Endometrial microvascular endothelial cells (primary cell): ENCODE measurements around the gene LPP. TPM values are rescaled to one million over a fixed set of nuclear protein-coding genes. Genes with fewer than 3 reads are reported as not detected.

Experiments
- in situ Hi-C: cut with HindIII; loops from 2 replicates; pipeline ENCODE4 v1.10.0; 2017; ENCODE audit warnings: low sequenced_read_pairs, low pct_unique_long_range_greater_than_20kb; ENCODE audit errors: inconsistent ontology term
- total RNA-seq: library from RNA; depleted of rRNA; stranded (reverse); fragments of >200 nt; gene quantifications from one replicate; pipeline ENCODE4 v1.2.3, GENCODE V29; 2015; ENCODE audit errors: inconsistent ontology term

Gene LPP
- total RNA-seq, 1 donor from 2014 or later: 43.2 TPM

DNA sequence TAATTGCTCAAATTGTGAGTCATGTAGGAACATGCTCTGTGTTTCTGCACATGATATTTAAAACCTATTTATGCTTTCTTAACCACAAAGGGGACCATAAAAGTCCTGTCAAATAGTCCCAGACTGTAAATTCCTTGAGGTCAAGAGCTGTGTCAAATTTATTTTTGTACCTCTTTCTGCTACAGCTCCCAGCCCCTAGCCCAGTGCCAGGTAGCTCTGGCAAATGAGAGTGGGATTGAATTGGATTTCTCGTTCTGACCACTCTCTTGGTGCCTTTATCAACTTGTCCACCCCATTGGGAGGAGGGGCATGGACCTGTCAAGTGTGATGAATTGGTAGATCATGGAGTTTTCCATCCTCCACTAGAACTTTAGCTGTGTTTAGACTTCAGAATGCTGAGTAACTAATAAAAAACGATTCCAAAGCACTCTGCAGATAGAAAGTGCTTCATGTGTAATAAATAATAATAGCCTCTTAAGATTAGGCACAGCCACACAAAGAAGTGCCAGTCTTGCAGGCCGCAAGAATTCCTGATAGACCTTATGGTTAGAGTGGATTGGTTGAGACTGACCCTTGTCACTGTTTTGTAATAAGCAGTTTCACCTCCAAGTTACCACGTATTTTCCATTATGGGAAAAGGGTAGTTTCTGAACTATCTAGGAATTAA, 120.4 kb downstream of the LPP start:
- in situ Hi-C loops: no loop called here

DNA sequence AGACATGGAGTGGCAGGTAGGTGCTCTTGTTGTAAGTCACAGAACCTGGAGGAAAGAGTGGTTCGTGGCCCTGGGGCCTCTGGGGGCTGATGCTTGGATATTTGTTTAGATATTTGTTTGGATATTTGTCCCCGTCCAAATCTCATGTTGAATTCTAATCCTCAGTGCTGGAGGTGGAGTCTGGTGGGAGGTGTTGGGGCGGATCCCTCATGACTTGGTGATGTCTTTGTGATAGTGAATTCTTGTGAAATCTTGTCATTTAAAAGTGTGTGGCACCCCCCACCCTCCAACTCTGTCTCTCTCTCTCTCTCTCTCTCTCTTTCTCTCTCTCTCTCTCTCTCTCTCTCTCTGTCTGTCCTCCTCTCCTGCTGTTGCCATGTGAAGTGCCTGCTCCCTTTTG, 122.4 kb downstream of the LPP start:
- in situ Hi-C loops: no loop called here

DNA sequence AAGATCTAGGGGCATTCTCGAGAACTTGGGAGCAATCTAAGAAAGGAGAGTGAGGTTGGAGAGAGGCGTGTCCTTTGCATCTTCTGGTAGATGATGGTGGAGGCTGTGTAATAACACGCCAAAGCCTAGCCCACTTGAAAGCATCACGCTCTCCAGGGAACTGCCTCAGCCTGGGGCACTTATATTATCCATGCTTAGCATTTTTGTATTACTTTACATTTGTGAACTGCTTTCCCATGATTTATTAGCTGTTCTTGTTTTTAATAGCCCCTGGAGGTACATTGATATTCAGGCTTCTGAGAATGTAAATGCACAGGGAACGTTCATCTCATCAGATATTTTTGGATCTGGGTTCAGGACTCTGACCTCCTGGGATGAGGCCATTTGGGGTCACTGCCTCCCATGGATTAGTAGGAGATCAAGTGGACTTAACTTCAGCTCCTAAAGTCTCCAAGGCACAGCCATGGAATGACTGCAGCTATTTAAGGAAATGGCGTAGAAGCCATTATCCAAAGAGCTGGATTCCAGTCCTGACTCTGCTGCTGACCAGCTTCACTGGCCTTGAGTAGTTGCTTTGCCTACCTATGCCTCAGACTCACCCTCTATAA, 124.9 kb downstream of the LPP start:
- in situ Hi-C loops: no loop called here

DNA sequence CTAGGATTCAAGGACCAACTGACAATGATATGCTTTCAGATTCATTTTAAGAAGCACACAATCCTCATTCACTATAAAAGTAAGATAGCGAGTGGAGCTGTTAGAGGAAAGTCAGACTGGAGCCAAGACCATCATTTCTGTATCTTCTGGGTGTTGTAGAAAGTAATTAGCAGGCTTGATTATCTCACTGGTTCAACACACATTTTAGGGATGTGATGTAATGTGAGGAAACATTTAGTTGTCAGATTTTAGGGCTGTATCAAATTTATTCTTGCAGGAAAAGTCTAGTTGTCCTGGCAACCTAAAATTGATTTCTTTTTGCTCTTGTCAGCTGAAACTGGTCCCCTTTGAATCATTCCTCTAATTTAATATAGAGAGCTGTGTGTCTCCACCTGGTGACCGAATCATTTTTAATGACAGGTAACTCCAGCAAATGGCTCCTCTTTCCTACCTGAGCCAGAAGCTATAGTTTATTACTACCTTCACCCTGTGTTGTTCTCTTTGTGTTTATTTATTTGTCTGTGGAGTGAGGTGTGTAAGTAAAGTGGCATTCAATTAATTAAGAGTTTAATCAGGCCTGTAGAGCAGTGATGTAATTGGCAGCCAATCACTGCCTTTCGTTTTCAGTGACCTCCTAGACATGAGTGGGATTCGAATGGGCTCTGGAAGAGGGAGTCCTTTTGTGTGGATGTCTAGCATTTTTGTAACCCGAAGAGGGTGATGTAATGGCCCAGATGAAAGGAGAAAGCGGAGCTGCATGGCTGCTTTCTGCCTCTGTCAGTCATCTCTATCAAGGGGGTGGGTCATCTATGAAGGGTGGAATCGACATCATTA, 125.8 kb downstream of the LPP start:
- in situ Hi-C loops: no loop called here

DNA sequence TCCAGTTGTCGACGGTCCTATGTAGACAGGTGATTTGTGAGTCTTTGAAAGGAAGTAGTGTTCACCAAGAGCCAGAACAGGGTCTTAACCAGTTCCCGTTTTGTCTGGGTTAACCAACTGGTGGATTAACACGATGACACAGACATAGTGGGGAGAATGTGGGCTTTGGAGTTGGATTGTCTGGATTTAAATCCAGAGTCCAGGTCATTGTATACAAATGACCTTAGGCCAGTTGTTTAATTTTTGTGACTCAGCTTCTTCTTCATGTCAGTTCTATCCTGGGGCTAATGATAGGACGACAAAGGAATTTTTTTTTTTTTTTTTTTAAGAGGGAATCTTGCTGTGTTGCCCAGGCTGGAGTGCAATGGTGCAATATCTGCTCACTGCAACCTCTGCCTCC, 126.7 kb downstream of the LPP start:
- in situ Hi-C loops: no loop called here

DNA sequence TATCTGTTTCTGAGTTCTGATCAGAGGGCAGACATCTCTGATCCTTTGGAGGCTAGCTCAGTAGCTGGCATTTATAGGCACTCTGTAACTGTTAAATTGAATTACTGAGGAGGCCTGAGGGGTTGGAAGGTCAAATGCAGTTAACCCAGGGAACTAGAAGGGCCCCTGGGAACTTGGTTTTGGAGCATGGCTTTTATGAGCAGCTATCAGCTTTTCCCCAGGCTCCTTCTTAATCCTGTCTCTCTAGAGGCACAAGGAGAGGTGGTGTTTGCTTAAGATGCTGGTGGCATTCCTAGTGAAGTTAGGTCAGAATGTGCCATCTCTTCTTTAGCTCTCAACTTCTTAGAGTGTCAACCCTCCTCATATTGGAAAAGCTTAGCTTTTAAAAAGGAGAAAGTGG, 128.9 kb downstream of the LPP start:
- in situ Hi-C loops: no loop called here

DNA sequence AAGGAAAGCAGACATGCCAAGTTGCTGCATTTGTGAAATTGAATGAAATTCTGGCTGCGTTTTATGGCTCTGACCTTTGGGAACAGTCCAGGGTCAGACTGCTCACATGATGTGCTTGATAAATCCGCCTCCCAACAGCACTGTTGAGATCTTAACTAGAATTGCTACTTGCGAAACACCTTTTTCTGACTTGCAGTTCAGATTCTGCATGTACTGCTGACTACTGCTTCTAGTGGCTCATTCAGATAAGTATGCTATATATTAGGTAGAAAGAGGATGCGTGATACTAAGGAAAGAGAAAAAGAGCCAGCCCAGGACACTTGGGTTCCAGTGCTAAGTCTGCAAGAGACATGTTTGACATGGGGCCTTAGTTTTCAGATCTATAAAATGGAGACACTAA, 129.4 kb downstream of the LPP start:
- in situ Hi-C loops: no loop called here

DNA sequence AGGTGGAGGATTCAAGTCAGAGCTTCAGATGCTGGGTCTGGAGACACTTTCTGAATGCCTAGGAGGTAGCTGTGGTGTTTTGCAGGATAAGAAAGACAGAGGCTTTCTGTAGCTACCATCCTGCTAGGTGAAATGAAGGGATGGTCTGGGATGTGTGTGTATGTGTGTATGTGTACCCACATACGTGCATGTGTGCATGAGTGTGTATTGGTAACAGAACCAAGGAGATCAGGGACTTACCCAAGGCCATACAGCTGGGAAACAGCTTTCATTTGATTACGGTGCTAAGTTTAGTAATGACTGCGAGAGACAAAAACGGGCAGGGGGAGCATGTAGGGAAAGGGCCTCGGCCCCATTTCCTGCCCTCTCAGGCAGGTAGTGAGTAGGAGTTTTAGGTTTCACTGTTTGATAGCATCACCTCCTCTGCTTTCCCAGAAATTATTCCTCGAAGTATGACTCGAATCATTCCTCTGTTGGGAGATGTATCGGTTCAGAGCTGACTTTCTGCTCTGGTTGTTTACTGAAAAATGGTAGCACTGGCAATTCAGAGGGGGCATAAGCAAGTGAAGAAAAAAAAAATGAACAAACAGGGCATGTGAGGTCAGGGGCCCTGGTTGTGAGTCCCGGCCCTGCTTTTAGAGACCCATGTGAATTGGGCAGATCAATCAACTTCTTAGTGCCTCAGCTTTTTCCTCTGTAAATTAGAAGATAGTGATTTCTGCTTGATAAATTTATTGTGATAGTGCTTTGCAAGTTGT, 130.7 kb downstream of the LPP start:
- in situ Hi-C loops: no loop called here

DNA sequence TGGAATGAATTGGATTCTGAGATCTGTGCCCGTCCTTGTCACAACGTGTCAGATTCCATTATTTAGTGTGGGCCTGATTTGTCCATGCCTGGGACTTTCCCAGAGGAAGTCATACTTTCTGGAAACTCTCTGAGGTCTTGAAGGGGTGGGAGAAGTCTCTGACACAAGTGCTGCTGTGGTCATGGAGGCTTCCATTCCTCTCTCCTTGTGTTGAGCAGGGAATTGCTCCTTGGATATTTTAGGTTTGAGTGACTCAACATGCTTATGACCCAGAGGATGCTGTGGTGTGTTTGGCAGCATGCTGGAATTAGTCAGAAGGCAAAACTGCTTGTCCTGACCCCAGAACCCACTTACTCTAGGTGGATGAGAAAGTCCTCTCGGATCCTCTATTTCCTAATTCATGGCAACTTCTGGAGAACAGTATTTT, 132.1 kb downstream of the LPP start:
- in situ Hi-C loops: no loop called here

DNA sequence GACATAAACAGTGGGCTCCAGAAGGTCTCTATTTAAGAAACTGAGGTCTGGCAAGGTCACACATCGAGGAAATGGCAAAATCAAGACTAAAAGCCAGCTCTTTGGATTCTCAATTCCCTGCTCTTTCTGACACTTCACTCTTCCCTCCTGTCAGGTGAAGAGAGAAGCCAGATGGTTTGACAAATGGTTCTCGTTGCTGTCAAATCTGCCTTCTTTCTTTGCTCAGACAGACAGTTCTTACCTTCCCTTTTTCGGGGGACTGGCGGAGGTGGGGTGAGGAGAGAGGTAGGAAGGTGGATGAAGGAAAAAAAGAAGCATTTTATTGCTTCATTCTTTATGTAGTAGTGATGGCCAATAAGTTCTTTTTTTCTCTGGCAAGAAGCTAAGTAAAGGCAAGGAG, 133.4 kb downstream of the LPP start:
- in situ Hi-C loops: no loop called here

DNA sequence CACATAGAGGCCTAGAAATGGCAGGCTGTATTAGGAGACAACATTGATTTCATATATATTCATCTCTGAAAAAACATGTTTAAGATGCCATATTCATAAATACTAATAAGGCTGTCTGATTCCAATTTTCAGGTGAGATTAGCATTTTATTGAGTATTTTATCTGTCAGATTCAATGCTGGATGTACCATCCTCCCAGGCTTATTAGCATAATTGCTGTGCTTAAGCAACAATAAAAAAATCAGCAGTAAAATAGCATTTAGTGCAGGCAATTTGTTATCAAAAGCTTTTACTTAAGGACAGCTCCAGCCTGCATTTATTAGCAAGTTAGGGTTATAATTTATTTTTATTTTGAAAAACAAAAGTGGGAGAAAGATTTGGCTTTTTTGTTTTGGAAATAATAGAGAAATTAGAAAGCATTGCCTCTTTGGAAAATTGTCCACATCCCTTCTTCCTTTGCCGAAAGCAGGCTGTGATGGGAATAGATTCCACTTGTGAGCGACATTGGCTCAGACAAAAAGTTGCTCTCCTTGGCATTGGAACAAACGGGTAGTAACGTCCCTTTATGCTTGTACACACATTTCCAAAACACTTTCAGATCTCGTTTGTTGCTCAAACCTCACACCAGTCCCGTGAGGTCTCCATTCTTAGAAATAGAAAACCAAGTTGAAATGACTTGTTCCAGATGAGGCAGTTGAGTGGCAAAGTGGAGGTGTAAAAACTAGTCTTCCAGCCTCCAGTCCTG, 134.0 kb downstream of the LPP start:
- in situ Hi-C loops: no loop called here

DNA sequence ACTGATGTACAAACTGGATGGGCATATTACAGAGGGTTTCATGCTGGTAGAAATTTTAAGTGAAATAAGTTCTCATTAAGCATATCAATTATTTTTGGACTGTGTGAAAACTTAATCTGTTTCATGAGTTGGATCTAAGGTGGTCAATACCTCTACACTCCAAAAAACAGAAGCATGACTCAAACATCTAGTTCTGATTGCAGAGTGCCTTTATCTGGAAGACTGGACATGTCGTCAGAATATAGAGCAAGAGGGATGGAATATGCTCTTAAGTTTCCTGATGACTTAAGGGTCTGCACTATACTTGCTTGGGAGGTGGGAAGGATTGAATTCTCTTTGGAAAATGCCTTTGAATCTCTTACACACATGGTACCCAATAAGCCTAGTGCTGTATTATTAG, 138.3 kb downstream of the LPP start:
- in situ Hi-C loops: no loop called here

DNA sequence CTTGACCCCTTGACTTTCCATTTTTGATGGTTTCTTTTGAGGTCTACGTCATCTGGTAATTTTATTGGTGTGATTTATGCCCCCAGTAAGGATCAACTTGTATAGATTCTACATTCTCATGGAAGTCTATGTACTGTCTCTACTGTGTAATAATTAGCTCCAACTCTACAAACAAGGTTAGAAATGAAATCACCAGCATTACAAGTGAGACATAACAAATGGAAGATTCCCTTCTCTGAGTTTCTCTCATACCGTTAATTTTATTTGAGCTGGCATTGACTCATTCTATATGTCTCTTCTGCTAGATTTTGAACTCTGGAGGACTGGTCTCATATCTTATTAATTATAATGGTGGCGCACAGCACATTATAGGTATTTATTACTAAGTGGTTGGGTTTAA, 138.9 kb downstream of the LPP start:
- in situ Hi-C loops: no loop called here

DNA sequence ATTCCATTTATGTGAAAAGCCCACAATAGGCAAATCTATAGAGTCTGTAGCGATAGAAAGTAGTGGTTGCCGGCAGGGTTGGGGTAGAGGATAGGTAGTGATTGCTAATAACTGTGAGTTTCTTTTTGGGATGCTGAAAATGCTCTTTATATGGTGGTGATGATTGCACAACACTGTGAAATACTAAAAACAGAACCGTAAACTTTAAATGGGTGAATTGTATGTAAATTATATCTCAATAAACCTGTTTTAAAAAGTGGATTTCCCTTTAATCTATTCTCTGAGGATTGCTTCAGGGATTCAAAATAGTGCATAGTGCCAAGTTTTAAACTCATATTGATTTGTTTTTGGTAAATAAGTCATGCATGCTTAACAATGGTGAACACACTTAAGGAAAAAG, 140.2 kb downstream of the LPP start:
- in situ Hi-C loops: no loop called here

DNA sequence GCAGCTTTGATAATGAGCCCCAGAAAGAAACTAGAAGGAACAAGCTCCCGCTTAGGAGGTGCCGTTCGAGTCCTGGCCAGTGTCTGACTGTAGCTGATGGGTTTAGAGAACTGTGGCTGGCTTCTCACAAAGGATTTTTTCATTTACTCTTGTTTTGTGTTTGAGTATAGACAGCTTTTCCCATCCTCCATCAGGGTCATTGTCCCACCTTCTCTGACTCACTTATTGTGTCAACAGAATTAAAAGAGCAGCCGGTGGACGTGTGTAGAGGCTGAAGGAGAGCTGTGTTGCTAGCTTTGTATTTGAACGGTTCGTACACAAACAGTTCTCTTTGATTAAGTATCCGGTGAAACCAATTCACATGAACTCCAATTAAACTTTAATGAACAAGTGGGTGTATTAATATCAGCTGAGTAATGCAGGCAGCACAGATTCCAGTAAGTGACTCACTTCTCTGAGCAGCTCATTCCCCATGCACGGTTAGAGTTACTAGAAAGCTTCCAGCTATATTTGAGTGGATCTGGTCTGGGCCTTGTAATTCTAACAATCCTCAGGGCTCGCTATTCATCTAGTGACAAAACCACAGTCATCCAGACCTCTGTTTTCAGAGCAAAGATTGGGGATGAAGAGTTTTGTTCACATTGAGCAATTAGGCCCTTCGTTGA, 141.0 kb downstream of the LPP start:
- in situ Hi-C loops: loop anchor here (5.0 kb wide), 1 partner anchor 52 kb away; no protein-coding TSS in a partner anchor

DNA sequence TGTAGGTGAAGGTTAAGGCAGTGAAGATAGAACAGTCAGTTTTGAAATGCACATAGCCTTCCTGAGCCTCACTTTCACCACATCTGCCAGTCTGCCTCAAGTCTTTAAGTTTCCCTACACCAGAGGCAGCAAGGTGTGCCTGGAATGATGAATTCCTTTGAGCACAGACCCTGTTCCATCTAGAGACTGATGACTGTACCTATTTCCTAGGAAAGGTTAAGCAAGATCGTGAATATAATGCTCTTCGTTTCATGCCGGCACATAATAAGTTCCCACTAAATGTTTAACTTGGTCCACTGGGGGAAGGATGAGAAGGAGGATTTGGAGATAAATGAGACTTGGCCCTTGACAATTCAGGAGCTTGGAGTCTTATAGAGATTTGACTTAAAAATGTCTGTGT, 141.9 kb downstream of the LPP start:
- in situ Hi-C loops: loop anchor here (5.0 kb wide), 1 partner anchor 51 kb away; no protein-coding TSS in a partner anchor

DNA sequence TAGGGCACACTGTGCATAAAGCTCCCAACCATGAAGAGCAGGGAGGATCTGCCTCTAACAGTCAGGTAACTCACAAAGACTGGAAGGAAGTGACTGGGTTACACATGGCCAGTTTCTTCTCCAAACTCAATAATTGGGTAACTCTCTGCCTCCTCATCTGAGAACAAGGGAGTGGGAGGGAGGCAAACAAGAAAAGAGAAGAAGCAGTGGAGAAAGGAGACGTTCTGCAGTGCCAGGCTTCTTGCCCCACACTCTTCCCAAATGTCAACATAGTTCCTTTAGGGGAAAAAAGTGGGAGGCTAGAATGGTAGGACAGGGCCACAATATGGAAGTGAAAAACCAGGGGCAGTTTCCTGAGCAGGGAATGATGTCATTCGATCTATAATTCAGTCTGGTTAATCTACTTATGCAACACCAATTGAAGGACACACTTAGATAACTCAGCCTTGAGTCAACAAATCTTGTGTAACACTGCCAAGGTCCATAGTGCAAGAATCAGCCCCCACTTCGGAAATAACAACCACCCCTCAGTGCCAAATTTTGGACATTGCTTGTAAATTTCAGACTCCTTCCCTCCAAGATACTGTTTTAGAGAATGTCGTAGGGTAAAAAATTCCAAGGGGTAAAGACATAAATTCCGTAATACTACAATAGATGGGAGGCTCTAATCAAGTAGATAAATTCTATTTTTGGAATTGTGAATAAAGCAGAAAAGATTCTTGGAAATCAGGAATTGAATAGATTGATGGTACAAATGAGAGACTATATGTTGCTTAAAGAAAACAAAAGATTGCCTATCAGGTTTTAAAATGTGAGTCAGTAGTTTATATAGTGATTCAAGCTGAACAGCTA, 143.0 kb downstream of the LPP start:
- in situ Hi-C loops: loop anchor here (5.0 kb wide), 1 partner anchor 50 kb away; no protein-coding TSS in a partner anchor
